Spleen (tissue), 7 donors: Measurements from ENCODE around the gene SSNA1.

ENCODE experiments used
- CTCF ChIP-seq, 11 experiments: fragments of 200-600 bp in 7 of 11; fragments of 450-650 bp in 4 of 11; sonication (generic) in 4 of 11; IDR thresholded peaks in 8 of 11; conservative IDR thresholded peaks in 3 of 11; 1 replicate in 7 of 11; 2 replicates in 4 of 11; pipeline versions ENCODE4 v1.4.0 to v1.8.0; 2016 to 2021; ENCODE audit warnings: antibody characterized with exemption in 11 of 11, inconsistent platforms in 4 of 11, mild to moderate bottlenecking in 1 of 11
- POLR2AphosphoS5 ChIP-seq, 3 donors: sonication (generic); formaldehyde crosslinking; IDR thresholded peaks; one replicate each; pipeline ENCODE4 v1.5.1; 2017; ENCODE audit warnings: antibody characterized with exemption in 3 of 3
- donor health status: DM: no; HTN: no; CAD: no; lungs with moderate emphysema.
- donor health status: DM: no; HTN: no; CAD: no.
- donor health status: DM: no; HTN: no; CAD: no.

GRCh38 chr9:137205126-137206069 is 16.9 kb downstream of the SSNA1 start, which contains the start of the genes NDOR1 and TMEM203:
- TF ChIP-seq CTCF (IDR thresholded peaks at IDR 0.05 in 8 of 11, conservative IDR thresholded peaks at IDR 0.05 in 3 of 11): no peak
- peak; percentile 98 for TF ChIP-seq POLR2AphosphoS5 (IDR thresholded peaks at IDR 0.05)
